Upper lobe of left lung (tissue), 4 donors: Measurements from ENCODE around the gene YWHAE.

Source experiments
- EP300 ChIP-seq, 4 donors: sonication (generic); formaldehyde crosslinking; IDR thresholded peaks; one replicate each; pipeline ENCODE4 v1.5.1; 2017; ENCODE audit warnings: antibody characterized with exemption in 4 of 4, control low read depth in 2 of 4
- POLR2A ChIP-seq, 4 donors: fragments of 450-650 bp; IDR thresholded peaks; one replicate each; pipeline ENCODE4 v1.5.1; 2016 to 2017; ENCODE audit warnings: antibody characterized with exemption in 4 of 4, mild to moderate bottlenecking in 2 of 4
- POLR2AphosphoS5 ChIP-seq, 2 donors: sonication (generic); formaldehyde crosslinking; IDR thresholded peaks; one replicate each; pipeline ENCODE4 v1.5.1; 2017; ENCODE audit warnings: antibody characterized with exemption in 2 of 2
- TF ChIP-seq, protein P1 (sequence below), 6 experiments: fragments of 450-650 bp in 4 of 6; fragments of 200-600 bp in 2 of 6; sonication (generic) in 2 of 6; IDR thresholded peaks; one replicate each; pipeline ENCODE4 v1.5.1; 2016 to 2019; ENCODE audit warnings: antibody characterized with exemption in 6 of 6

DNA sequence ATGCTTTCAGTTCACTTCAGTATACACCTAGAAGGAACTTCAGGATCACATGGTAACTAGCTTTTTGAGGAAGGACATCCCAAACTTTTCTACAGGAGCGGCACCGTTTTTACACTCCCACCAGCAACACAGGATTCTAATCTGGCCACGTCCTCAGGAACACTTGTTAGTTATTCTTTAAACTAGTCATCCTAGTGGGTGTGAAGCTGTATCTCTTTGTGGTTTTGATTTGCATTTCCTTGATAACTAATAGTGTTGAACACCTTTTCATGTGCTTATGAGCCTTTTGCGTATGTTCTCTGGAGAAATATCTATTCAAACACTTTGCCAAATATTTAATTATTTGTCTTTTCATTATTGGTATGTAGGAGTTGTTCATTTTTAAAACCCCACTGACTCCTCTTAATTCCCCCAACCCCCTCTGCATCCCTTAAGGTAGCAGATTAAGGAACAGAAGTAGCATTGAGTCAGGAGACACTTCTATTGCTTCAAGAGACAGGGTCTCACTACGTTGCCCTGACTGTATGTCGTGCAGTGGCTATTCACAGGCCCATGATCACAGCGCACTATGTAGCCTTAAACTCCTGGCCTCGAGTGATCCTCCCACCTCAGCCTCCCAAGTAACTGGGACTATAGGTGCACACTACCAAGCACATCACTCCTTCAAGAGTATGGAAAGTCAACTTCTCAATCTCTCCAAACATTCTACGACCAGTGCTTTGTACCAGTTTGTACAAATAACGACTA lies 25.4 kb downstream of the YWHAE start:
- no peak for TF ChIP-seq POLR2A (IDR thresholded peaks at IDR 0.05)
- TF ChIP-seq, protein P1, sequence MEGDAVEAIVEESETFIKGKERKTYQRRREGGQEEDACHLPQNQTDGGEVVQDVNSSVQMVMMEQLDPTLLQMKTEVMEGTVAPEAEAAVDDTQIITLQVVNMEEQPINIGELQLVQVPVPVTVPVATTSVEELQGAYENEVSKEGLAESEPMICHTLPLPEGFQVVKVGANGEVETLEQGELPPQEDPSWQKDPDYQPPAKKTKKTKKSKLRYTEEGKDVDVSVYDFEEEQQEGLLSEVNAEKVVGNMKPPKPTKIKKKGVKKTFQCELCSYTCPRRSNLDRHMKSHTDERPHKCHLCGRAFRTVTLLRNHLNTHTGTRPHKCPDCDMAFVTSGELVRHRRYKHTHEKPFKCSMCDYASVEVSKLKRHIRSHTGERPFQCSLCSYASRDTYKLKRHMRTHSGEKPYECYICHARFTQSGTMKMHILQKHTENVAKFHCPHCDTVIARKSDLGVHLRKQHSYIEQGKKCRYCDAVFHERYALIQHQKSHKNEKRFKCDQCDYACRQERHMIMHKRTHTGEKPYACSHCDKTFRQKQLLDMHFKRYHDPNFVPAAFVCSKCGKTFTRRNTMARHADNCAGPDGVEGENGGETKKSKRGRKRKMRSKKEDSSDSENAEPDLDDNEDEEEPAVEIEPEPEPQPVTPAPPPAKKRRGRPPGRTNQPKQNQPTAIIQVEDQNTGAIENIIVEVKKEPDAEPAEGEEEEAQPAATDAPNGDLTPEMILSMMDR (IDR thresholded peaks at IDR 0.05), result no peak
- no peak for TF ChIP-seq POLR2AphosphoS5 (IDR thresholded peaks at IDR 0.05)
- no peak for TF ChIP-seq EP300 (IDR thresholded peaks at IDR 0.05)
